ENCODE data around the gene MED1. TPM values are rescaled to one million over a fixed set of nuclear protein-coding genes. Genes with fewer than 3 reads are reported as not detected.
A peak's percentile ranks its signal among the peaks of the same experiment; 100 is the strongest.

The MED1 gene
- total and polyA plus RNA-seq, 2 donors (not counting 1 experiment from before 2014, with no cell fraction given): 28.4 to 32.3 TPM

DNA sequence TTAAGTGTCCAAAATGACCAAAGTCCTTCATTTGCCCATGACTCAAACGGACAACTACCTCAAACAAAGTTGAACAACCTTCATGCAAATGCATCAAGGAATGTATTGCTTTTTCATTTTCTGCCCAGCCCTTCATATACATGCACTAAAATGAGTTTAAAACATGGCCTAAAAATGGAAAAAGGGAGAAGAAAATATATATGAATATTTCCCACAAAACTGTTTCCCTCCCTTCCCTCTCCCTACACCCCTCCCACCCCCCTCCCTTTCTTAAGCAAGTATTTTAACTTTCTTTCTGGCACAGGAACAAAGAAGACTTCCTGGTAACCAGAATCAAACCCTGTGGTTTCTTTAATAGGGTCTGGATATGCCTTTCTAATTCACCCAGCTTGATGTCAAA is 44.1 kb downstream of the MED1 start:
- Histone ChIP-seq H2AFZ (ENCODE audit: low read length) (no peak overlapping the region), H3K9me3 (ENCODE audit: control insufficient read depth, insufficient read depth, low read depth, low read length) (no peaks in the 10 kb centered on the region), H3K4me2 (ENCODE audit: extremely low read depth, insufficient read depth, low read length) (no peak overlapping the region), H3K9ac (ENCODE audit: insufficient read depth, low read length) (no peak overlapping the region), H3K36me3 (ENCODE audit: control insufficient read depth, insufficient read depth, low read length) (peaks cover 14% of the 10 kb centered on the region), H4K20me1 (ENCODE audit: control insufficient read depth, extremely low read depth, insufficient read depth, low read length) (no peaks in the 10 kb centered on the region), H3K79me2 (ENCODE audit: control insufficient read depth, insufficient read depth, low read length) (no peaks in the 10 kb centered on the region), H3K4me3 (replicated peaks in 1 of 4; ENCODE audit: control extremely low read depth in 1 of 4, insufficient read depth in 1 of 4, low read depth in 3 of 4, low read length in 4 of 4) (no peak overlapping the region), H3K27ac (ENCODE audit: insufficient read depth, low read length) (no peak overlapping the region), H3K27me3 (ENCODE audit: control insufficient read depth, insufficient read depth, low read length) (no peaks in the 10 kb centered on the region), H3K4me1 (ENCODE audit: control insufficient read depth, extremely low read depth, insufficient read depth, low read length) (peaks cover 14% of the 10 kb centered on the region)
- DNase-seq (ENCODE audit: low read depth in 2 of 2): no peak
- TF ChIP-seq, protein P1, sequence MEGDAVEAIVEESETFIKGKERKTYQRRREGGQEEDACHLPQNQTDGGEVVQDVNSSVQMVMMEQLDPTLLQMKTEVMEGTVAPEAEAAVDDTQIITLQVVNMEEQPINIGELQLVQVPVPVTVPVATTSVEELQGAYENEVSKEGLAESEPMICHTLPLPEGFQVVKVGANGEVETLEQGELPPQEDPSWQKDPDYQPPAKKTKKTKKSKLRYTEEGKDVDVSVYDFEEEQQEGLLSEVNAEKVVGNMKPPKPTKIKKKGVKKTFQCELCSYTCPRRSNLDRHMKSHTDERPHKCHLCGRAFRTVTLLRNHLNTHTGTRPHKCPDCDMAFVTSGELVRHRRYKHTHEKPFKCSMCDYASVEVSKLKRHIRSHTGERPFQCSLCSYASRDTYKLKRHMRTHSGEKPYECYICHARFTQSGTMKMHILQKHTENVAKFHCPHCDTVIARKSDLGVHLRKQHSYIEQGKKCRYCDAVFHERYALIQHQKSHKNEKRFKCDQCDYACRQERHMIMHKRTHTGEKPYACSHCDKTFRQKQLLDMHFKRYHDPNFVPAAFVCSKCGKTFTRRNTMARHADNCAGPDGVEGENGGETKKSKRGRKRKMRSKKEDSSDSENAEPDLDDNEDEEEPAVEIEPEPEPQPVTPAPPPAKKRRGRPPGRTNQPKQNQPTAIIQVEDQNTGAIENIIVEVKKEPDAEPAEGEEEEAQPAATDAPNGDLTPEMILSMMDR (conservative IDR thresholded peaks at IDR 0.05 in 1 of 2, IDR thresholded peaks at IDR 0.05 in 1 of 2; ENCODE audit: low read depth in 1 of 2, low read length in 2 of 2): no peak
- TF ChIP-seq EZH2 (IDR thresholded peaks at IDR 0.05; ENCODE audit: low read length, missing control alignments): no peak

DNA sequence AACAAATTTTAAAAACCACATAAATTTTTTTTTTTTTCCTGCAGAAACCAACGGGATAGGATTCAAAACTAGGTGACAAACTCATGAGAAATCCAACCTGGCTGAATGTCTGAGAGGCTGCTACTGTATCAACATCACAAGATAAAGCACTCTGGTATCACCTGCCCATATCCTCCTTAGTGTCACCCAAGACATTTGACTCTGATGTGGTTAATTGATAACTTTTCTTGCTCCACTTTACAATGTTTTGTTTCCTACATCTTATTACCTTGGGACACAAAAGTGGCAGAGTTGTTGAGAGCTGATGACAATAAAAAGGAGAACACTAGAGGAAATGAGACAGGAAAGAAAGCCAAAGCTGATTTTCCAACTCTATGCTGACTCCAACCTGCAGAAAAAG is 45.6 kb downstream of the MED1 start:
- Histone ChIP-seq H3K4me2 (ENCODE audit: extremely low read depth, insufficient read depth, low read length) (no peak overlapping the region), H2AFZ (ENCODE audit: low read length) (no peak overlapping the region), H3K27ac (ENCODE audit: insufficient read depth, low read length) (peak overlapping the region; percentile 86), H3K9me3 (ENCODE audit: control insufficient read depth, insufficient read depth, low read depth, low read length) (no peaks in the 10 kb centered on the region), H3K4me3 (replicated peaks in 1 of 4; ENCODE audit: control extremely low read depth in 1 of 4, insufficient read depth in 1 of 4, low read depth in 3 of 4, low read length in 4 of 4) (no peak overlapping the region), H3K27me3 (ENCODE audit: control insufficient read depth, insufficient read depth, low read length) (no peaks in the 10 kb centered on the region), H3K79me2 (ENCODE audit: control insufficient read depth, insufficient read depth, low read length) (peaks cover 5% of the 10 kb centered on the region), H4K20me1 (ENCODE audit: control insufficient read depth, extremely low read depth, insufficient read depth, low read length) (no peaks in the 10 kb centered on the region), H3K4me1 (ENCODE audit: control insufficient read depth, extremely low read depth, insufficient read depth, low read length) (peaks cover 14% of the 10 kb centered on the region), H3K9ac (ENCODE audit: insufficient read depth, low read length) (no peak overlapping the region), H3K36me3 (ENCODE audit: control insufficient read depth, insufficient read depth, low read length) (peaks cover 14% of the 10 kb centered on the region)
- TF ChIP-seq, protein P1 (conservative IDR thresholded peaks at IDR 0.05 in 1 of 2, IDR thresholded peaks at IDR 0.05 in 1 of 2; ENCODE audit: low read depth in 1 of 2, low read length in 2 of 2): no peak
- TF ChIP-seq EZH2 (IDR thresholded peaks at IDR 0.05; ENCODE audit: low read length, missing control alignments): no peak
- DNase-seq (ENCODE audit: low read depth in 2 of 2): no peak

DNA sequence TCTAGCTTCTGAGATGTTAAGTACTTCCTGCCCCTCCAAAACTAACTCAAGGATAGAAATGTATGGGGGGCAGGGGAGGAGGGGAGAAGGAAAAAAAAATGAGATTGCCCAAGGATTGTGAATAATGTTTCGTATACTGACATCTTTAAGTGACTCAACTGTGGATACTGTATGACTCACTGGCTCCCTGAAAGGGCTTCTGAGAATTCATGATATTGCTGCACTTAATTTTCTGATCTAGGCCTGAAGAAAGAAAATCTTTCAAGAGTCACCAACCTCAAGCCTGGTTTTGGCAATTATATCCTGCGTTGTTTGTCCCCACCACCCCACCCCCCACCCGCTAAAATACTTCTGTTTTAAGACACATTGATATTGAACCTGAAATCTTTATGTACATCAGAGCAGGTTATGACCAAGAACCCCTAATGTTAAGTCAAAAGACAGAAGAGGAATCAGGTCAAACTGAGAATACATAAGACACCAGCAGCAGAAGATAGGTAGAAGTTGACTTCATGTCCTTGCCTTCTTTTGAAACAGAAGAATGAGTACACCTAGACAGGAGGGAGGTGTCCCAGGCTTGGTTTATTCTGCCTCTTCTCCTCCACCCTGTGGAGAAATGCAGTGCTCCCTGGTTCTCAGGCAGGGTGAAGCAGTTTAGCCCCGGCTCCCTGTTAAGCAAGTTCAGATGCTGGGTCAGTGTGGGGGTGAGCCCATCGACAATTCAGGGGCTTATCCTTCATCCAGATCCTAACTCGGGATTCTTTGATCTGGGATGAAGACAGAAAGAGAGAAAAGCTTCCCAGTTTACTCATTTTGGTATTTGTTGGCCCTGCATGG is 46.3 kb downstream of the MED1 start:
- TF ChIP-seq, protein P1 (conservative IDR thresholded peaks at IDR 0.05 in 1 of 2, IDR thresholded peaks at IDR 0.05 in 1 of 2; ENCODE audit: low read depth in 1 of 2, low read length in 2 of 2): no peak
- TF ChIP-seq EZH2 (IDR thresholded peaks at IDR 0.05; ENCODE audit: low read length, missing control alignments): no peak
- Histone ChIP-seq H3K4me2 (ENCODE audit: extremely low read depth, insufficient read depth, low read length) (peak overlapping the region; percentile 66), H3K27me3 (ENCODE audit: control insufficient read depth, insufficient read depth, low read length) (no peaks in the 10 kb centered on the region)

More for the DNA sequence above, 46.3 kb downstream of the MED1 start:
- Histone ChIP-seq H3K79me2 (ENCODE audit: control insufficient read depth, insufficient read depth, low read length) (peaks cover 10% of the 10 kb centered on the region), H3K36me3 (ENCODE audit: control insufficient read depth, insufficient read depth, low read length) (peaks cover 10% of the 10 kb centered on the region), H4K20me1 (ENCODE audit: control insufficient read depth, extremely low read depth, insufficient read depth, low read length) (no peaks in the 10 kb centered on the region), H2AFZ (ENCODE audit: low read length) (no peak overlapping the region), H3K9ac (ENCODE audit: insufficient read depth, low read length) (peak overlapping the region; percentile 37), H3K27ac (ENCODE audit: insufficient read depth, low read length) (peak overlapping the region; percentile 86), H3K9me3 (ENCODE audit: control insufficient read depth, insufficient read depth, low read depth, low read length) (no peaks in the 10 kb centered on the region), H3K4me1 (ENCODE audit: control insufficient read depth, extremely low read depth, insufficient read depth, low read length) (peaks cover 14% of the 10 kb centered on the region), H3K4me3 (replicated peaks in 1 of 4; ENCODE audit: control extremely low read depth in 1 of 4, insufficient read depth in 1 of 4, low read depth in 3 of 4, low read length in 4 of 4) (peak overlapping the region in 1 of 4 experiments; percentile 1)
- DNase-seq (ENCODE audit: low read depth in 2 of 2): peak; percentile 87 to 88

Measured in fibroblast of lung (primary cell).